GM11168 (cell line): ENCODE results near the gene ABHD17C.
"Not testable (repeated sequence)": the region's sequence is repeated elsewhere in the genome, so short reads cannot be mapped to it uniquely, and the experiment has no call there.

Source experiments
- in situ Hi-C: fragments of 300-500 bp; cut with MboI; formaldehyde crosslinking; loops from one replicate; pipeline ENCODE4 v1.12.0; 2022; ENCODE audit warnings: low sequenced_read_pairs; ENCODE audit not compliant: unreplicated experiment

Gene ABHD17C

DNA sequence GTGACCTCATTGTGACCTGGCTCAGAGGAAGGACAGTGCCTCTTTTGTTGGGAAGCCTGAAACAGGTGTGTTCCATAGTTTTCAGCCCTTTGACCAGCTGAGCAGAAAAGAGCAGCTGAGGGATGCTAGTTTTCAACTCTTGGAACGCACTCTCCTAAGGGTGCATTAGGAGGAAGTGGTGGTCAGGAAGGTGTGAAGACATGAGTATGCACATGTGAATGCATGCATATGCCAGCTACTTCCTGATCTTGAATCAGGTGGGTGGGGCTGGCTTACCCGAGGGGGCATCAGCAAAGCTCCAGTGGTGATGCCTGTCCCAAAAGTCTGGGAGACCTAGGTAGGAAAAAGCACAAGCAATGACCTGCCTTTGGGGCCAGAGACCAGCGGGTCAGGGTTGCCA lies 60.8 kb downstream of the ABHD17C start:
- in situ Hi-C loops: loop anchor here (10.0 kb wide), 1 partner anchor 51 kb away; no protein-coding TSS in a partner anchor

DNA sequence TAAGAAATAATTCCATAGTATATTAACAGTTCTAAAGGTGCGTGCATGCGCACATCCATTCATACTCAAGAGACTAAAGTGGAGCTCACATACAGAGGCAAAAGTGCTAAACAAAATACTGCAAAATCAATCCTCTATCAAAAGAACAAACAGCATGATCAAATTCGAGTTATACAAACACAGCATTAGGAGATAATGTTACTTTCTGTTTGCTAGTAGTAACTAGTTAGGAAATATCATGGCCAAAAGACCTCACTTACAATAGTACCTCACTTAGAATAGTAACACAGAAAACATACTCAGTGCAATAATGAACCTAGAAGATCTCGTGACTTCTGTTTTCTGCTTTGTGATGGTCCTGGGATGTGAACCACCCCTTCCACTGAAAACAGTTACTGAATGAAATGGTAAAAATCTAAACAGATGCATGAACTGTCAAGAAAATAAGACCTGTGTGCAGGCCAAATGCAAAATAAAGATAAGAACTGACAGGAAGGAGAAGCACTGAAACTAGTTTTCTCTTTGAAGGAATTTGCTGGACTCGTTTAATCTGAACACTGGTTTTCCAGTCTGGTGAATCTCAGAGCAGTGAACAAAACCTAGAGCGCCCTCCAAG lies 63.1 kb downstream of the ABHD17C start:
- in situ Hi-C loops: loop anchor here (10.0 kb wide), 1 partner anchor 53 kb away; no protein-coding TSS in a partner anchor

DNA sequence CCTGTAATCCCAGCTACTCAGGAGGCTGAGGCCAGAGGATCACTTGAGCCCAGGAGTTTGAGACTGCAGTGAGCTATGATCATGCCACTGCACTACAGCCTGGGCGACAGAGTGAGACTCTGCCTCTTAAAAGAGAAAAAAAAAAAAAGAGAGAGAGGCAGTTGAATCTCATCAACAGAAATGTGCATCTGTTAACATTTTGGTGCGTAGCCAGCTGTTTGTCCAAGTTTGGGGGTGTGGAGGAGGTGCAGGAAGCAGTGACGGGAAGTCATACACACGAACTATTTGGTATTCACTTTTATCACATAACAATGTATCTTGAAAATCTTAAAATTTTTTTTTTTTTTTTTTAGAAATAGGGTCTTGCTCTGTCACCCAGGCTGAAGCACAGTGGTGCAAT lies 65.8 kb downstream of the ABHD17C start:
- in situ Hi-C loops: no loop called here

DNA sequence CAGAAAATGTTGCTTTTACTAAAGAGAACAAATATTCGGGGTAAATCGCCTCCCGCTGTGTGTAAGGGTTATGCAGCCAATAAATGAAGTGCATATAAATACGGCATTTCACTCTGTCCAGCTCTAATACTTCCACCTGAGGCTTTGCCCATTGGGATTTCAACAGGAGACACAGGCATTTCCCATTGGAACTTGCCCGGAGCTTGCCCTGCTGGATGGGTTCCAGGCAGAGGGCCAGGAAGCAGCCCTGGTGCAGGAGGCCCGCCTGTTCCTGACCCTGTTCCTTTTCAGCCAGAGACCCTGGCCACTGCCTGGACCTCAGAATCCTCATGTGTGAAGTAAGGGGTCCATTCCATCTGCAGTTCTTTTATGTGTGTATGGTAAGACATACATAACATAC lies 66.6 kb downstream of the ABHD17C start:
- in situ Hi-C loops: no loop called here

DNA sequence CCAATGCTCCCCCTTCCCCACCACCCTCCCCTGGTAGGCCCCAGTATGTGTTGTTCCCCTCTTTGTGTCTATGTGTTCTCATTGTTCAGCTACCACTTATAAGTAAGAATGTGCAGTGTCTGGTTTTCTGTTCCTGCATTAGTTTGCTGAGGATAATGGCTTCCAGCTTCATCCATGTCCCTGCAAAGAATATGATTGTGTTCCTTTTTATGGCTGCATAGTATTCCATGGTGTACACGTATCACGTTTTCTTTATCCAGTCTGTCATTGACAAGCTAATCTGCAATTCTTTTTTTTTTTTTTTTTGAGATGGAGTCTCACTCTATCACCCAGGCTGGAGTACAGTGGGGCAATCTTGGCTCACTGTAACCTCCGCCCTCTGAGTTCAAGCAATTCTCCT lies 68.1 kb downstream of the ABHD17C start:
- in situ Hi-C loops: not testable (repeated sequence)

DNA sequence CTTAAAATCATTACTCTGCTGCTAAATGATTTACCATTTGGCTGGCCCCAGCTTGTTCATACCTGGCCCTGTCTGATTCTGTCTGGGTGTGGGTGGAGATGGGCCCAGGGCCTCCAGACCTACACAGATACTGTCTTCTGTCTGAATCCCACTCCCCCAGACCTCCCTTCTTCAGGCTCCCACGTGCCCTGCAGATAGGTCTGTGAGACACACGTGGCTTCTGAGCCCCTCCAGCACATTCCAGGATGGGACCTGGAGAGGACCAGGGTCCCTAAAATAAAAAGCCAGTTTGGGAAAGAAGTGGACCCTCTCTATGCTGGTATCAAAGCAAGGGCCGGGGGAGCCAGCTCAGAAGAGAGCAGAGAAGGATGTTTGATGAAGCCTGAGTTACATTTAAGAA lies 69.4 kb downstream of the ABHD17C start:
- in situ Hi-C loops: no loop called here

DNA sequence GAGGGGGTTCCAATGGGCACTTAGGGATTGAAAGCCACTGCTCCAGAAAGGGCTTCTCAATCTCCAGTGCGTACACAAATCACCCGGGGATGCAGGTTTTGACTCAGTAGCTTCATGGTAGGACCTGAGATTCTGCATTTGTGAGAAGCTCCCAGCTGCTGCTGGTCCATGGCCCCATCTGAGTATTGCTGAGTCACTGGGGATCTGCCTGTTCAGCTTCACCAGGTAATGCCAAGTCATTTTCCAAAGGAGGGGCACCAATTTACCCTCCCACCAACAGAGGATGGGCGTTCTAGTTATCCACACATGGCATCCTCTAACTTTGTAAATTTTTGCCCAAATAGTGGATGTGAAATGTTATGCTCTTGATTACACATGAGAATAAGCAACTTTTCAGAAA lies 71.2 kb downstream of the ABHD17C start:
- in situ Hi-C loops: no loop called here

DNA sequence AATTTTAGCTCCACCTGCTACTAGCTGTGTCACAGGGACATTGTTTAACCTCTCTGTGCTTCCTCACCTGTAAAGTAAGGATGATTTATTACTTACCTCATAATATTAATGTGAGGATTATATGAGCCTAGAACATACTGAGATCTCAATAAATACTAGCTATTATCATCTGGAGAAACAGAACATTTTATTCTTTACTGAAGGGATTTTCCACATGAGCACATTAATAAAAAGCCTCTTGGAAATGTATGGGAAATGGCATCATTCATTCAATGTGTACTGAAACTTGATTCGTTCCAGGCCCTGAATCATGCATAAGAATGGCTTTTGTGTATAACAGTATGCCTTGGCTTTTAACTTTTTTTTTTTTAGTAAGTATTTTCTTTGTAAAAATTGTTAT lies 73.0 kb downstream of the ABHD17C start:
- in situ Hi-C loops: no loop called here

DNA sequence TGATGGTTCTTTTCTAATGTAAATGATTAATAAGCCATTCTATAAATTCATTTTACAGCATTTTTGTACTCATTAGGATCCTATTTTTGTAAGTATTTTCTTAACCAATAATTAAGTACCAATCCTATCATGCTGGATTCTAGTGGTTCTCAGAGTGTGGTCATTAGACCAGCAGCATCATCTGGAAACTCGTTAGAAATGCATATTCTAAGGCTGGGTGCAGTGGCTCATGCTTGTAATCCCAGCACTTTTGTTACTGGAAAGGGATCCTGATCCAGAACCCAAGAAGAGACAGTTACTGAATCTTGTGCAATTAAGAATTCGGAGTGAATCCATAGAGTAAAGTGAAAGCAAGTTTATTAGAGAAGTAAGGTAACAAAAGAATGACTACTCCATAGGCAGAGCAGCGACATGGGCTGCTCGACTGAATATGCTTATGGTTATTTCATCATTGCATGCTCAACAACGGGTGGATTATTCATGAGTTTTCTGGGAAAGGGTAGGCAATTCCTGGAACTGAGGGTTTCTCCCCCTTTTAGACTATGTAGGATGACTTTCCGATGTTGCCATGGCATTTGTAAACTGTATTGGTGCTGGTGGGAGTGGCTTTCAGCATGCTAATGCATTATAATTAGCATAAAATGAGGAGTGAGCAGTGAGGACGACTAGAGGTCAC lies 74.2 kb downstream of the ABHD17C start:
- in situ Hi-C loops: no loop called here

DNA sequence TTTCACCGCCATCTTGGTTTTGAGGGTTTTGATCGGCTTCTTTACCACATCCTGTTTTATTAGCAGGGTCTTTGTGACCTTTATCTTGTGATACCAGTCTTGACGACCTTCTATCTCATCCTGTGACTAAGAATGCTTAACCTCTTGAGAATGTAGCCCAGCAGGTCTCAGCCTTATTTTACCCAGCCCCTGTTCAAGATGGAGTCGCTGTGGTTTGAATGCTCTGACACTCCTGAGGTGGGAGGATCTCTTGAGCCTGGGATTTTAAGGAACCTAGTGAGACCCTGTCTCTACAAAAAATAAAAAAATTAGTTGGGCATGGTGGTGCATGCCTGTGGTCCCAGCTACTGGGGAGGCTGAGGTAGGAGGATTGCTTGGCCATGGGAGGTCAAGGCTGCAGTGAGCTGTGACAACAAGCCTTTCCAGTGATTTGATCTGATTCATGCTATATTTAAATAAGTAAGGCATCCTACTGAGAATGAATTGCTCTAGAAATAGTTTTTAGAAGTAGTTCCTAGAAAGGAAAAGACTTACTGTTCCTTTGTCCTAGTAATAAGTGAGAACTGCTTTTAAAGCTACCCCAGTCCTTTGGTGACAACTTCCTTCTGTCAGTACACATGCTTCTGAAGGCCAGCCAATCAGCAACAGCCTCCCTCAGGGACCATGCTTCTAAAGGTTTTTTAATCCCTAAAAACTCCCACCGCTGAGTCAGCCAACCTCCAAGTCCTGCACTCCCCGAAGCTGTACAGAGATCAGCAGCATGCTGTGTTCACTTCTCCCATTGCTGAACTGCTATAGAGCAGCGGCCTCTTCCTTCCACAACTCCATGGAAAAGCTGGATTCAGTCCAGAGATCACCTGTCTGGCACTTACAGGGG lies 75.0 kb downstream of the ABHD17C start:
- in situ Hi-C loops: no loop called here

DNA sequence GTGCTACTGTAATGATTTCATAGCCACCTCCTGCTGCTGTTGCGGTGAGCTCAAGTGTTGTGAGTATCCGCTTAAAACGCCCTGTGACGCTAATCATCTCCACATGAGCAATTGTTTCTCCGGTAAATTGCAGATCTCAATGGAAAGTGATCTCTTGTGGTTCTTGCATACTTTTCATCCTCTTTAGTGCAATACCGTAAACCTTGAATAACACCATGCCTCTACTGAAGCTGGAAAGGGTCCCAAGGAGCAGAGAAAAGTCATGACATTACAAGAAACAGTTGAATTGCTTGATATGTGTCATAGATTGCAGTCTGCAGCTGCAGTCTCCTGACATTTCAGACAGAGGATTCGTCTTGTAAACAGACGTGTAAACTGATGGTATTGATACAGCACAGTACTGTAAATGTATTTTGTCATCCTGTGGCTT lies 78.0 kb downstream of the ABHD17C start:
- in situ Hi-C loops: no loop called here

DNA sequence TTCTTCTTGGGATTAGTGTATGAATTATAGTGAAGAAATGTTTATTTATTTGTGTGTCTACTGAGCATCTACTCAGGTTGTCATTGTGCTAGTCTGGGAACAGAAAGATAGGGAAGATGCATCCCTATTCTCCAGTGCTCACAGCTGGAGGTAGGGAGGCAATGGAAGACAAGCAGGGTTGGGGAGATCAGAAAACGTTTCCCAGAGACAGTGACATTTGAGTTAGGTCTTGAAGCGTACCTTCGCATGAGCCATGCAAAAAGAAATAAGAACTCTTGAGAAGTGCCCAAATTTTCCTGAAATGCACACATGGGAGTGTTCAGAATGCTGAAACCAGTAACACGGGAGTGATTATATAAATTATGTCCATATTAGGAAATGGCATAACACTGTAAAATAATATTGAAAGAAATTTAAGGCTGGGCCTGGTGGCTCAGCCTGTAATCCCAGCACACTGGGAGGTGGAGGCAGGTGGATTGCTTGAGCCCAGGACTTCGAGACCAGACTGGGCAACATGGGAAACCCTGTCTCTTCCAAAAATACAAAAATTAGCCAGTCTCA lies 78.8 kb downstream of the ABHD17C start:
- in situ Hi-C loops: no loop called here

DNA sequence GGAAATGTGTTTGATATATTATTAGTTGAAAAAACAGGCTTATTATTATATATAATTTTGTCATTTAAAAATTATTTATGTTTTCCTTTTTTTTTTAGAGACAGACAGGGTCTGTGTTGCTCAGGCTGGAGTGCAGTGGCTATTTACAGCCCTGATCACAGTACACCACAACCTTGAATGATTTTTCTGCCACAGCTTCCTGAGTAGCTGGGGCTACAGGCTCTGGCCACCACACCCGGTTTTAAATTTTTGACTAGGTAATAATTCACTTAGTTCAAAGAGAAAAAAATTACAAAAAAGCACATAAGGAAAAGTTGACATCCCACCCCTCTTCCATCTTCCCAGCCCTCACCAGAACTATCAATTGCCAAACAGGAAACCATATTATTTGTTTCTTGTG lies 79.4 kb downstream of the ABHD17C start:
- in situ Hi-C loops: no loop called here

DNA sequence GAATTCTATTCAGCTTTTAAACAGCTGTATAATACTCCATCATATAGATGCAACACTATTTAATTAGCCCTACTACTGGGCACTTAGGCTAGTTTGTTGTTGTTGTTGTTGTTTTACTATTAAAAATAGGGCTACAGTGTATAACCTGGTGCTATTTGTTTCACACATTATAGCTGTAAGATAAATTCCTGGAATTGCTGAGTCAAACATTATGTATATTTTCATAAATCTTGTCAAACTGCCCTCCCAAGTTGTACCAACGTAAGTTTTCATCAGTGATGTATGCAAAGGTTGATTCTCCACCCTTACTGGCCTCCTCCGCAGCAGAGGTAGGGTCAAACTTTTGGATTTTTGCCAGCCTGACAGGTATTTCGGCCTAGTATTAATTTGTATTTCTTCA lies 80.2 kb downstream of the ABHD17C start:
- in situ Hi-C loops: loop anchor here (5.0 kb wide), 1 partner anchor 323 kb away; no protein-coding TSS in a partner anchor

DNA sequence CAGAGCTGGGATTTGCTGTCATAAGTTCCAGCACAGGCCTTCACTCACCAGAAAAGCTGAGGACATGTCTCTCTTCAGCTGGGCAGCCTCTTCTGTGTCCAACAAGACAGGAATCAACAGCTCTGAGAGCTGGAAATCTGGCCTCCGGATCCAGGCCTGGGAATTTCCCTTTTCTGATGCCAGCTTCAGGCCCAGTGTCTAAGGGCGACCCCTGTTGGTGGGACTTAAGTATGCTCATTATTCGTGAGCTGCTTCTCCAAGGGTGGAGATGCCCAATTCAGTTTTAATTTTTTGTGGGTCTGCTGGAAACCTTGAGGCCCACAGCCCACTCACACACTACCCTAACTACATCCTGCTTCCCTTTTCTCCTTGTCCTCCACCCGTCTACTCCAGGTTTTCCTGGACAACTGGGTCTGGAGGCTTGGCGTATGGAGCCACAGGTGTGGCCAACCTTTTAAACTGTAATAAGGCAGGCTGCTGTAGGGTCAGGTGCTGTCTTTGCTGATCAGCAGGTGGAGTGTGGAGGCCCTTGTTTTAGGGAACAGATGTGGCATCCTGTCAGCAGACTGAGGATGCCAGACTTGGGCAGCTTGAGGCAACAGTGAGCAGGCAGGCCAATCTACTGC lies 81.4 kb downstream of the ABHD17C start:
- in situ Hi-C loops: loop anchor here (5.0 kb wide), 1 partner anchor 324 kb away; no protein-coding TSS in a partner anchor

DNA sequence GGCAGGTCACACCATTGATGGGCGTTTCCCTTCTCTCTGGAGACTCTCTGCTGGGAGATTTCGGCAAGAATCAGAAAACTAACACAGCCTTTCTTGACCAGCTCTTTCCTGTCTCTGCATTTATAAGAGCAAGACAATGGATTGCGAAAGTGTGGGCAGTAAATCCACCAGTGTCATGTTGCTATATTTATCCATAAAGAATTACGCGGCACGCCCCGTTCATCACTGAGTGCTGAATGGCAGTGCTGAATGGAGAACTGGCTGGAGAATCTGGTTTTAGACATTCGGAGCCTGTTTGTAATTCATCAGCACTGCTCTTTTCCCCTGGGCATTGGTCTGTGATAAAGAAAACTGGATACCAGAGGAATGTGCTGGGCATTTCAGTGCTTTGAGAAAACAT lies 82.0 kb downstream of the ABHD17C start:
- in situ Hi-C loops: loop anchor here (5.0 kb wide), 1 partner anchor 325 kb away; no protein-coding TSS in a partner anchor

DNA sequence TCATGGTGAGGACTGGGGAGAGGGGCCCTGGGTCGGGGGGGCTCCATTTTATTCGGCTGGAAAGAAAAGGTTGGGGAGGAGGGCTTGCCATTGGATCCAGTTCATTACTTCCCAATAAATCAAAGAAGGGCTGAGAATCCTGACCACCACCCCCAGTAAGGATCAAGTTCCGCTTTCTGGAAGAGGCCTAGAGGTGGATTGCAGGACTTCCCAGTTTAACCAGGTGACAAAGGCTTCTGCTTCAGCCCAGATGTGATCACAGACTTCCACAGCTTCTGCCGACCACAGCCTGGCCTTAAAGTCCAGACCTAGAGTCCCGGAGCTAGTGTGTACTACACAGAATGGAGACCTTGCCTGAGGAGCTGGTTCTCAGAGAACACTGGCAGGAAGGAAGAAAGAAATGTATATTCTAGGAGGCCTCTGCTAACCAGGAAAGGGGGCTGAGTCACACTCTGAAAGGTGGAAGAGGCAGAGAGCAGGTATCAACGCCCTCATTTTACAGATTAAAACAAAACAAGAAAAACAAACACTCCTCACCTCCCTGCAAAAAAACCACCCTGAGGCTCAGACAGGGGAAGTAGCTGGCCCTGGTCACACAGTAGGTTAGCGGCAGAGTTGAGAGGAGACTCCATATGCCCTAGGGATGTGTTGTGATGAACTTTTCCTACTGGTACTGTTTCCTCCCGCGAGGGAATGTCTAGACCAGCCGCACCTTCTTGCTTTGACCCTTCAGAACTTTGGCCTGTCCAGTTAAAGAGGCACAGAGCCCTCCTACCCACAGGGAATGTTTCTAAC lies 82.9 kb downstream of the ABHD17C start:
- in situ Hi-C loops: loop anchor here (5.0 kb wide), 1 partner anchor 326 kb away; no protein-coding TSS in a partner anchor

DNA sequence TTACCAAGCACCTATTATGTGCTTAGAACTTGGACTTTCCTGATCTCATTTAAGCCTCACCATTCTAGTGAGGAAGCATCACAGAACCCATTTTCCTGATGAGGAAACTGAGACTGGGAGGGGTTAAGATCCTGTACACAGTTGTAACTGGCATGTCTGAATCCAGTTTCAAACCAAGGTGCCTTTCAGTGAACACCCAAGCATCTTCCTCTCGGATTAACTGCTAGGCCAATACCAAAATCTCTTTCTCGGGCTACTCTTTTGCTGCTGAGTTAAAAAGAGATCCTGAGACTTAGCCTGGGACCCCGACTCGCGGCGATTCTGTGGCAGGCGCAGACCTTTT lies 83.5 kb downstream of the ABHD17C start:
- in situ Hi-C loops: loop anchor here (5.0 kb wide), 1 partner anchor 326 kb away; no protein-coding TSS in a partner anchor

DNA sequence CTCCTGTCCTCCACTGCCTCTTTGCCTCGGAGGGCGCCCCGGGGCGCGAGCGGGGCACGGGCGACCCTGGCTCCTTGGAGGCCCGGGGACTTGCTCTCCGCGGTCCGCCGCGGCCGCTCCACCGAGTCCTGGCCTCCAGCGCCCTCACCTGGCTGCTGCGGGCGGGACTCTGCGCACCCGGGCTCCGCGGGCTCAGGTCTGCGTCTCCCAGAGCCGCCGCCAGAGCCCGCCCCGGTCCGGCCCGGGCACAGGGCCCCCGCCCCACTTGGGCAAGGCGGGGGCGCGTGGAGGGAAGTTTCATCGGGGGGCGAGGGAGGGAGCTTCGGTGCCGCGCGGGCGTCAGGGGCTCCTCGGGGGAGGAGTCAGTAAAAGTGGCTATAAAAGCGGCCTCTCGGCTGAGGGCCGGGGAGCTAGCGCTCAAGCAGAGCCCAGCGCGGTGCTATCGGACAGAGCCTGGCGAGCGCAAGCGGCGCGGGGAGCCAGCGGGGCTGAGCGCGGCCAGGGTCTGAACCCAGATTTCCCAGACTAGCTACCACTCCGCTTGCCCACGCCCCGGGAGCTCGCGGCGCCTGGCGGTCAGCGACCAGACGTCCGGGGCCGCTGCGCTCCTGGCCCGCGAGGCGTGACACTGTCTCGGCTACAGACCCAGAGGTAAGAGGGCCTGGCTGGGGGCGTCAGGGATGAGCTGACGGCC lies 84.0 kb downstream of the ABHD17C start, which contains the start of gene CEMIP:
Gene CEMIP (plus strand): TSS at position 407 of the 694 bp plus-strand sequence. CDS start 94,510 bp downstream, outside the sequence.
- in situ Hi-C loops: loop anchor here (5.0 kb wide), 1 partner anchor 327 kb away; no protein-coding TSS in a partner anchor
